ENCODE results near the gene TTN. TPM values are rescaled to one million over a fixed set of nuclear protein-coding genes. Genes with fewer than 3 reads are reported as not detected.

Gene TTN
- total and polyA plus RNA-seq, 3 donors from 2014 or later = 2.6 to 49.1 (median 30.8) TPM

- WGBS, 2 donors = 72 to 73% methylated on average over 3 of the region's 3 CpGs
- DNase-seq = no peak
- Histone ChIP-seq H3K4me1 (peaks cover 19% of the 10 kb centered on the region), H3K4me3 (no peak overlapping the region), H3K9me3 (no peaks in the 10 kb centered on the region), H3K27me3 (no peaks in the 10 kb centered on the region), H3K36me3 (ENCODE audit: low read depth, missing control alignments) (no peaks in the 10 kb centered on the region), H3K27ac (no peak overlapping the region)
- intact Hi-C loops (cut with DNase I; ENCODE audit: low total_unique reads) = no loop called here
- no peak for TF ChIP-seq CTCF (IDR thresholded peaks at IDR 0.05)
- no peak for TF ChIP-seq POLR2A (IDR thresholded peaks at IDR 0.05)
Observed at GRCh38 chr2:178485356-178485755, 321.9 kb downstream of the TTN start.

GRCh38 chr2:178484245-178485041 lies 322.8 kb downstream of the TTN start:
- peak overlapping the region in 1 of 2 donors; percentile 53 for H3K27ac ChIP-seq
- no peaks in the 10 kb centered on the region for H3K27me3 ChIP-seq
- no peak overlapping the region for H3K4me3 ChIP-seq
- intact Hi-C loops (cut with DNase I; ENCODE audit: low total_unique reads) = no loop called here
- no peaks in the 10 kb centered on the region for H3K36me3 ChIP-seq (ENCODE audit: low read depth, missing control alignments)
- DNase-seq = peak; percentile 62
- H3K4me1 ChIP-seq = peaks cover 24% of the 10 kb centered on the region
- TF ChIP-seq POLR2A (IDR thresholded peaks at IDR 0.05) (no peak), CTCF (IDR thresholded peaks at IDR 0.05) (no peak)
- H3K9me3 ChIP-seq = no peaks in the 10 kb centered on the region
- 45 to 54% methylated on average over 6 of the region's 6 CpGs for WGBS, 2 donors

GRCh38 chr2:178482437-178482836 lies 324.8 kb downstream of the TTN start:
- no peak for TF ChIP-seq CTCF (IDR thresholded peaks at IDR 0.05)
- no peak for TF ChIP-seq POLR2A (IDR thresholded peaks at IDR 0.05)

GRCh38 chr2:178480227-178481181 lies 326.7 kb downstream of the TTN start, which contains the start of gene PLEKHA3:
PLEKHA3 (plus strand) TSS chr2:178480457; CDS start chr2:178480870, 413 bp downstream.
- Histone ChIP-seq H3K9me3 (no peaks in the 10 kb centered on the region), H3K4me1 (peaks cover 24% of the 10 kb centered on the region), H3K27me3 (no peaks in the 10 kb centered on the region), H3K4me3 (peak within 1 kb of the TSS; percentile 77 to 80), H3K36me3 (ENCODE audit: low read depth, missing control alignments) (no peaks in the 10 kb centered on the region), H3K27ac (peak within 1 kb of the TSS; percentile 96 to 97)
- DNase-seq = peak; percentile 97
- intact Hi-C loops (cut with DNase I; ENCODE audit: low total_unique reads) = no loop called here
- TF ChIP-seq POLR2A (IDR thresholded peaks at IDR 0.05) (no peak), CTCF (IDR thresholded peaks at IDR 0.05) (no peak)
- 1% methylated on average over 22 to 77 of the region's 92 CpGs for WGBS, 2 donors

More at GRCh38 chr2:178482437-178482836, 324.8 kb downstream of the TTN start:
- H3K4me1 ChIP-seq = peaks cover 24% of the 10 kb centered on the region
- intact Hi-C loops (cut with DNase I; ENCODE audit: low total_unique reads) = no loop called here
- H3K36me3 ChIP-seq (ENCODE audit: low read depth, missing control alignments) = no peaks in the 10 kb centered on the region
- WGBS, 2 donors = 73 to 80% methylated on average over 4 of the region's 4 CpGs
- H3K27me3 ChIP-seq = no peaks in the 10 kb centered on the region
- H3K27ac ChIP-seq = no peak overlapping the region
- no peak for DNase-seq
- no peaks in the 10 kb centered on the region for H3K9me3 ChIP-seq
- H3K4me3 ChIP-seq = no peak overlapping the region

Measured in testis (tissue), 3 donors.